K562 (cell line): ENCODE results near the gene MED29. TPM values are rescaled to one million over a fixed set of nuclear protein-coding genes. Genes with fewer than 3 reads are reported as not detected.

Experiments used
- BRF1 ChIP-seq: IDR thresholded peaks from 3 replicates; pipeline ENCODE4 v1.6.1; 2011; ENCODE audit warnings: borderline replicate concordance, mild to moderate bottlenecking; ENCODE audit not compliant: insufficient read length; ENCODE audit errors: extremely low read depth
- CHCHD3 ChIP-seq: fragments of 250-450 bp; sonication (Bioruptor Pico); IDR thresholded peaks from 2 replicates; pipeline ENCODE4 v2.1.2; 2022; ENCODE audit warnings: mild to moderate bottlenecking
- CHD1 ChIP-seq: fragments of 200-600 bp; sonication (generic); IDR thresholded peaks from one replicate; pipeline ENCODE4 v1.6.1; 2012; ENCODE audit warnings: mild to moderate bottlenecking, moderate library complexity, low read length, inconsistent platforms
- HNRNPLL ChIP-seq: fragments of 200-400 bp; formaldehyde crosslinking; IDR thresholded peaks from 2 replicates; pipeline ENCODE4 v1.6.1; 2017; ENCODE audit warnings: low read length, low read depth, mild to moderate bottlenecking; ENCODE audit not compliant: poor library complexity, severe bottlenecking
- L3MBTL2 ChIP-seq: fragments of 450-650 bp; IDR thresholded peaks from 2 replicates; pipeline ENCODE4 v1.6.1; 2016; ENCODE audit warnings: mild to moderate bottlenecking, moderate library complexity
- PRPF4 ChIP-seq: fragments of 200-400 bp; formaldehyde crosslinking; IDR thresholded peaks from one replicate; pipeline ENCODE4 v1.6.1; 2017; ENCODE audit warnings: low read length, low read depth, mild to moderate bottlenecking; ENCODE audit not compliant: insufficient read depth, poor library complexity, severe bottlenecking
- SMARCA5 ChIP-seq: fragments of 450-650 bp; IDR thresholded peaks from 2 replicates; pipeline ENCODE4 v1.6.1; 2016
- TBL1XR1 ChIP-seq, 2 experiments: IDR thresholded peaks; 2 replicates each; pipeline ENCODE4 v1.6.1; 2012; ENCODE audit warnings: improper control_type of control experiment in 2 of 2, low read length in 2 of 2, mild to moderate bottlenecking in 1 of 2
- TCF7 ChIP-seq: sonication (generic); IDR thresholded peaks from 2 replicates; pipeline ENCODE4 v1.6.1; 2016; ENCODE audit warnings: antibody characterized with exemption, borderline replicate concordance
- ZBTB12 ChIP-seq: fragments of 250-450 bp; sonication (Bioruptor Pico); IDR thresholded peaks from 2 replicates; pipeline ENCODE4 v1.4.0; 2020
- ZNF324 ChIP-seq: fragments of 250-450 bp; sonication (Bioruptor Pico); IDR thresholded peaks from 2 replicates; pipeline ENCODE4 v1.4.0; 2020; ENCODE audit warnings: mild to moderate bottlenecking
- ZNF780A ChIP-seq: fragments of 250-450 bp; sonication (Bioruptor Pico); IDR thresholded peaks from 2 replicates; pipeline ENCODE4 v1.5.0; 2021; ENCODE audit warnings: mild to moderate bottlenecking
- polyA plus RNA-seq, 8 experiments: library from polyadenylated mRNA; depleted of rRNA in 4 of 8; stranded (reverse) in 5 of 8; unstranded in 3 of 8; fragments of >200 nt; fragmentation: Nextera tagmentation in 2 of 8; fragmentation: Illumina TruSeq in 1 of 8; extraction: Ambion mirVana in 2 of 8; extraction: Trizol in 1 of 8; gene quantifications; 2 replicates each; pipeline versions ENCODE4 v1.2.1 to v1.2.3, GENCODE V29; 2011 to 2014; ENCODE audit warnings: inconsistent platforms in 1 of 8, missing spikeins in 1 of 8
- total RNA-seq, 7 experiments: library from RNA; depleted of rRNA in 6 of 7; stranded (reverse); fragments of >200 nt in 6 of 7; fragmentation: Illumina TruSeq in 2 of 7; extraction: Trizol in 2 of 7; gene quantifications; 2 replicates each; pipeline versions ENCODE4 v1.2.1 to v1.2.3, GENCODE V29; 2011 to 2021; ENCODE audit warnings: low replicate concordance in 1 of 7
- TF ChIP-seq, protein P1 (sequence below): fragments of 250-450 bp; sonication (Bioruptor Pico); IDR thresholded peaks from 2 replicates; pipeline ENCODE4 v1.5.0; 2022; ENCODE audit warnings: mild to moderate bottlenecking

Gene MED29
- total and polyA plus RNA-seq, 9 of the 15 experiments (the other 6 are each of a cell fraction or from before 2014, with no cell fraction given): 1.8 to 22.6 (median 12.4) TPM

DNA sequence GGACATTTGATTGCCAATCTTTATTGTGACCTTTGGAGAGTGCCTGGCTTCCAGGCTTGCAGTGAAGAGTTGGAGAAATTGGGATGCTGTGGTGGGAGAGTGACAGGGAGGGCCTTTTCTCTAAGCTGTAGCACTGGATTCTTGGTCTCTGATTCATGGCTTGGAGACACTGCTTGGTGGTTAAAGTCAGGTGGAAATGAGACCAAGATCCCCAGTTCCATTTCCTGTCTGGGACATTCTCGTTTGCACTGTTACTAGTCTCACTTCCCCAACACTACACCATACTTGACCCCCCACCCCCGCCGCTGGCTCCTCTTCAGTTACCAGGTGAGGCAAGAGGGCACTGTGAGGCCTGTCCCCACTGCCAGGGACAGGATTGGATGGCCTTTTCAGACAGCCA is 57.1 kb downstream of the MED29 start (continued):
- no peak for TF ChIP-seq ZNF324
- TF ChIP-seq SMARCA5: no peak
- TF ChIP-seq CHCHD3: no peak
- no peak for TF ChIP-seq CHD1
- no peak for TF ChIP-seq TBL1XR1 (IDR thresholded peaks at IDR 0.05; ENCODE audit: low read length in 2 of 2)
- TF ChIP-seq BRF1: no peak
- TF ChIP-seq L3MBTL2: no peak
- no peak for TF ChIP-seq ZBTB12
- no peak for TF ChIP-seq HNRNPLL
- TF ChIP-seq, protein P1, sequence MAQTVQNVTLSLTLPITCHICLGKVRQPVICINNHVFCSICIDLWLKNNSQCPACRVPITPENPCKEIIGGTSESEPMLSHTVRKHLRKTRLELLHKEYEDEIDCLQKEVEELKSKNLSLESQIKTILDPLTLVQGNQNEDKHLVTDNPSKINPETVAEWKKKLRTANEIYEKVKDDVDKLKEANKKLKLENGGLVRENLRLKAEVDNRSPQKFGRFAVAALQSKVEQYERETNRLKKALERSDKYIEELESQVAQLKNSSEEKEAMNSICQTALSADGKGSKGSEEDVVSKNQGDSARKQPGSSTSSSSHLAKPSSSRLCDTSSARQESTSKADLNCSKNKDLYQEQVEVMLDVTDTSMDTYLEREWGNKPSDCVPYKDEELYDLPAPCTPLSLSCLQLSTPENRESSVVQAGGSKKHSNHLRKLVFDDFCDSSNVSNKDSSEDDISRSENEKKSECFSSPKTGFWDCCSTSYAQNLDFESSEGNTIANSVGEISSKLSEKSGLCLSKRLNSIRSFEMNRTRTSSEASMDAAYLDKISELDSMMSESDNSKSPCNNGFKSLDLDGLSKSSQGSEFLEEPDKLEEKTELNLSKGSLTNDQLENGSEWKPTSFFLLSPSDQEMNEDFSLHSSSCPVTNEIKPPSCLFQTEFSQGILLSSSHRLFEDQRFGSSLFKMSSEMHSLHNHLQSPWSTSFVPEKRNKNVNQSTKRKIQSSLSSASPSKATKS: no peak
- no peak for TF ChIP-seq ZNF780A (CRISPR knock-in tag)
- TF ChIP-seq PRPF4: no peak
- no peak for TF ChIP-seq TCF7
- TF ChIP-seq, all 486 proteins: peak for 0
